Hematopoietic multipotent progenitor cell treated with erythropoietin and hydrocortisone succinate and interleukin-3 and kit ligand, for 4 days (in vitro differentiated cells): Measurements from ENCODE around the gene FAM229B.
"Not testable (repeated sequence)": the region's sequence is repeated elsewhere in the genome, so short reads cannot be mapped to it uniquely, and the experiment has no call there.

Experiments used
- DNase-seq: peaks from one replicate; pipeline ENCODE4 v3.0.0-alpha.2; 2015

The FAM229B gene, protein sequence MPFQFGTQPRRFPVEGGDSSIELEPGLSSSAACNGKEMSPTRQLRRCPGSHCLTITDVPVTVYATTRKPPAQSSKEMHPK

DNA sequence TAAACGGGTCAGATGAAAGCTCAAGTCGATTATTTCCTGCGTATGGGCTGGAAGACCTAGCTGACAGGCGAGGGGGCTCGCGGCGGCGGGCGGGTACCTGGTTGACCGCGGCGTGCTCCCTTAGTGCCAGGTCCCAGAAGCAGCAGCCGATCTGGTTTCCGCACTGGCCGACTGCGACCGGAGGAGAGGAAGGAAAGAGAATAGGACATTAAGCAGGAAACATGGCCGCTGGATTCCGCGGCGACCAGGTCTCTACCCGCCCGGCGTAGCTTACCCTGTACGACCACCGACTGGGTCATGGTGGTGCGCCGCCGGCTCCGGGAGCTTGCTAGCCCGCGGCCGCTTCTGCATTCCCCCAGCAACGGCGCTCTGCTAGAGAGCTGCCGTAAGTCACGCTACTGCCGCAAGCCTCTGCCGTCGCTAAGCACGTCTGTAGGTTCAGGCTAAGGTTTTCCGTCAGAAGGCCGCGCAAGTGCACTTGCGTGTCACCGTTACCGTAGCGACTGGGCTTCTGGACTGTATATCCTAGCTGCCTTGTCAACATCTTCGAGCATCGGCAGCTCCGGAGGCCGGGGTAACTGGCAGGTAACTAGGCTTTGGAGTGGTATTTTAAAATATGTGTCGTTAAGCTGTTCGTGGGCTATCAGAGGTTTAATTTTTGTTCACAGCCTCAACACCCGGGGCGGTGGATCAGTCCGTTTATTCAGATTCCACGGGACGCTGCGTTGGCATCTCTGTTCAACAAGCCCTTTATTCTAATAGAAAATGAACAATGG, at the start of gene FAM229B, which contains the start of gene TUBE1:
Gene FAM229B, plus strand, starts transcription at position 456 of the 776 bp plus-strand sequence. CDS start 11,693 bp downstream, outside the sequence.
Gene TUBE1, minus strand, starts transcription at position 347 of the 776 bp plus-strand sequence. Its CDS starts 48 bp downstream, at position 299.
- DNase-seq, result peak; percentile 98

DNA sequence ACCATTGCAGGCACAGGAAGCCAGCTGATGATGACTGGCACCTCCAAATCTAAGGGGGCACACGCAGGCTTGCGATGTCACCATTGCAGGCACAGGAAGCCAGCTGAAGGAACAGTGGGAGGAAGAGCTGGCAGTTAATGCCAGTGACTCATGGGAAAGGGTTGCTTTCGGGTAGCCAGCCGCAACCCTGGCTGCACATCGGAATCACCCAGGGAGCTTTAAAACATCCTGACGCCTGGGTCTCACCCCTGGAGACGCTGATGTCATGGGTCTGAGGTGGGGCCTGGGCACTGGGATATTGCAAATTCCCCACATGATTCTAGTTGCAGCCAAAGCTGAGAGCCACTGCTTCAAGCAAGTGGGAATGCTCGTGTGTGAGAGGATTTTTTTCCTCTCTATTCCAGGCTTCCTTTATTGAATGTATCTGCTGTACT, 49.6 kb upstream of the FAM229B start:
- DNase-seq, result no peak

DNA sequence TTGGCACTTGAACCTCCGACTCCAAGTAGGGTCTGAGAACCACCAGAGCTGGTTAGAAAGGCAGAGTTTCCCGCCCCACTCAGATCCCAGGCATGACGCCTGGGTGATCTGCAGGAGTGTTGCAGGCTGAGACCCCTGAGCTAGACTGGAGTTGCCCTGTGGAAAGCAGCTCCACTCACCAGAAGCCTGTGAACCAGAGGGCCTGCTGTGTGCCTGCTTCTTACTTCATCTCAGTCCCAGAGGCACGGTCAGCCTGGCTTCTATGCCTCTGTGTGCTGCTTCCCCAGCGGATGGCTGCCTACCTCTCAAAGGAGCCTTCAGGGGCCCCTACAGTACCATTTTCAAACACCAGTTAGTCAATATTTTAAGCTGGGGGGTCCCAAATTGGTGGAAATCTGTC, 49.1 kb upstream of the FAM229B start:
- DNase-seq, result no peak

DNA sequence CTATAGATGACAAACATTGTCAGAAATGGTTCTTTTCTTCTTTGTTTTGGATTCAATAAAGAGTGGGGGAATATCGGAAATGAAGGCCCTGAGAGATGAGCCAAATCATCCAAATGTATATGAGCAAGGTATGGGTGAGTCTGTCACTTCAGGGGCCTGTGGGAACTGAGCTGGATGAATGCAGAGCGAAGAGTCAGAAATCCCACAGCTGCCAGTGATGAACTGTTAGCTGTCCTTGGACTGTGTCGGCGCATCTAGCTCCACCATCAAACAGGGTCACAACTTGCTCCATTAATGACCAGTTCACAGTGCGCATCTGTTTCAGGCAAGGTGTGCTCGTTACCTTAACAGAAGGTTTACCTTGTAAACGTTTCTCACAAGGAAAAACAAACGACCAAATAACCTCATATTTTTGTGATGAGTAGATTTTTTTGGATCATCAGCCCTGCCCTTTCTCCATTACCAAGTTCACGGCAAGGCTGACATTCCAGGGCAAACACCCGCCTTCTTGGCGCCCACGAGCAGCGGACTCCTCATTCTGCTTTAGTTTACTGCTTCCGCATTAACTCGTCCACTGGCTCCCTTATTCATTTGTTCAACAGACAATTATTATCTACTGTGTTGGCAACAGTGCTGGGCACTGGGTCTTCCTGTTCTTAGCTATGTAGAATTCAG, 48.5 kb upstream of the FAM229B start:
- no peak for DNase-seq

DNA sequence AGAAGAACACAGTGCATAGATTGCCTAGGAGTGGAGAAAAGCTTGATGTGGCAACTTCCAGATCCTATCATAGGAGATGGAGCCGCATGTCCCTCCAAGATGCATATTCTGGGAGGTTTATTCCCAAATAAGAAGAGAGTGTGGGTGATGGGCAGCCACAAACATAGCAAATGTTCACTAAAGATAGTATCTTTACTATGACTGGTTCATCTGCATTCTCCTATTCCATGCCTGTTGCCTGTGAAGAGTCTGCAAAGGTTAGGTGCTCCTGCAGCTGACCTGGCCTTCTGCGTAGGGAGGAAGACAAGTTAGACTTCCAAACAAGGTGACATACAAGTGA, 48.0 kb upstream of the FAM229B start:
- no peak for DNase-seq

DNA sequence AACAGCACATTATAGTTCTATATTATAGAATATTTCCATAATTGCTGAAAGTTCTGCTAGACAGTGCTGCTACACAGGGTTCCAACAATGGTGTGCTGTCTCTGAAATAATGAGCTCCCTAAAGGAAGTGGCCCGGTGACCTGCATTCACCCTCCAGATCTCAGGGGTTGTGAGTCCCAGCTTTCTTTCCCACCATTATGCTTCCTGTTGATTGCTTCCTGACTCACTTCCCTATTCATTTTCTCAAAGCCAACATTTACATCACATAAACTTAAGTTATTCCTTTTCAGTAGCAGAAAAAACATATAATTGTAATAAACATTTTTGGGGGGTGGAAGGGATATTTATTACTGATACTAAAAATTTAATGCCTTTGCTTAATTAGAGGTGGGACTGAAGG, 46.4 kb upstream of the FAM229B start:
- no peak for DNase-seq

DNA sequence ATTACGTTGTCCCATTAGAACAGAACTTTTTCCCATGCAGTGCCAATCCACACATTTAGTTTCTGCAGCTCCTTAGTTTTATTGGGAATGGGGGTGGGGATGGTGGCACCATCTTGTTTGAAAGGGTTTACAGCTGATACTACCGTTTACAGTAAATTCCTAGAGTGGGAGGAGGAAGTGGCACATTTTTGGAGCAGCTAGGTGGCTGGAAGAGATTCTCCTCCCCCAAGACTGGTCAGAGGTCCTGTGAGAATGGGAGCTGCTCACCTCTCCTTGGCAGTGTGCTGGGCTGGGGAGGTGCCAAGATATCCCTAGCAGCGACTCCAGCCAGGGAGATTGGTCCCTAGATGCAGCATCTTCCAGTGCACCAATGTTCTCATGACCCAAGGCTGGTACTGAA, 45.9 kb upstream of the FAM229B start:
- DNase-seq, result no peak

DNA sequence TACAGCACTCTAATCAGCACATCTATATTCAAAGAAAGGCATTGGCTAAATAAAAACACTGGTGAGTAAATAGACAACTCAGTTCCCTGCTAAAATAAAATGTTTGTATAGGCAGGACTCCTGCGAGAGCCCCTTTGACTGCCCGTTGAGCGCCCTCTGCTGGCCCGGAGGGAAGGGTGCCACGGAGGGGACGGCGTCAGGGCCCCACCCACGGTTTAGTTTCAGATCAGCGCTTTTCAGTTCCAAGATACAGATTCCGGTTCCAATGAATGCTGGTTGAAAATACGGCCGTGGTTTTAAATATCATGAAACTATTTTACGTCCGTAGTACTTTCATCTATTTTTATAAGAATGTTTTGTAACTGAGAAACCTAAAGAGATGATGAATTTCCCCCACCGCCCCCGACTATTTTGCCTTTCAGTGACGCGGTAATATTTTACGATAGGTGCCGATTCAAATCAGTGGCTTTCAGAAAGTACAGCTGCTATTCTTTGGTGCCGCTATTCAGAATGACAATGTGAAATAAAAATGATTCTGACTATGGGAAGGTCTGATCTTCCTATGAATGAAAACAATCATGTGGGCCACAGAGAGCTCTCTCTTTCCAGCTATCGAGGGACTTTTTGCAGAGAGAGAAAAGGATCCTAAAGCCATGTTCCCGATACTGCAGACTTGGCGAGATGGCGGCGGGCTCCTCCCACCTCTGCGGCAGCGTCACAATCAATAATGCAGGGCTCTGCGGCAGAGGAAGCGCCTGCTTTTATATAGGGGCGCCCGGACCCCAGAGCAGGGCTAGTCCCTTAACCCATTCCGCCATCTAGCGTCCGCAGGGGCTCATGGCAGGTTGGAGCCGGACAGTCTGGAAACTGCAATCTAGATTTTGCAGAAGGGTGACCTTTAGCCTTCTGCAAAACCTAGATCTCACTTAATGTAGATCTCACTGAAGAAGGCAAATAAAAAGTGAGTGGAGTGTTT, 44.1 kb upstream of the FAM229B start:
- peak; percentile 97 for DNase-seq

DNA sequence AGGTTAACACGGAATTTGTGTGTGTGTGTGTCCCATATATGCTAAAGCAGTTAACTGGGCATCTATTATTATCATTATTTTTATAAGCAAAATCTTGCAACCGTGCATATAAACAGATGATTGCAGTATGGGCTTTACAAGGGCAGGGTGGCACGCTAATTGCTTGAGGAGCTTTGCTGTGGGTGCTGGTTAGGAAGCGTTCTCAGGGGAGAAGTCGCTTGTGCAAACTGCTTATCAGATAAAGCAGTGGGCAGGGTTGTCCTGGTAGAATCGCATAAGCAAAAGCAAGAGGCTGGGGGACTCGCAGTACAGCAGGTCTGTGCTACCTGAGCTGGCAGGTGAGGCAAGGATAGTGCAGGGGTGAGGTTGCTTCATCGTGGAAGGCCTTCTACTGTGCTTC, 43.2 kb upstream of the FAM229B start:
- DNase-seq, result peak; percentile 38

DNA sequence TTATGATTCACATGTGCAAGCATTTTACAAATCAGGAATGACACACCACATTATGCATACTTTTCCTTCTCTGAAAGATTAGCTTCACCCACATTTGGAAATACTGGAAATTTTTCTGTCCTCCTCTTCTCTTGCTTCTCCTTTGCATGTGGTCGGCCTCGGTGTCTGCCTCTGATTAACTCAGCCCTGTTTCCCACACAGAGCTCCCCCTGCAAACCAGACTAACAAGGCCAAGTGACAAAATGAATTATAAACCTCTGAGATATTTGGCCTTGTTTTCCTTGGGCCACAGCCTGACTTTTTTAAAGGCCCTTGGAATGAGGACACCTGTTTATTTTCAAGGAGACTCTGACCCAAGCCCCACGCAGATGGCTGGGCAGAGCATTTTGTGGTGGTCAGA, 42.5 kb upstream of the FAM229B start:
- DNase-seq, result no peak

DNA sequence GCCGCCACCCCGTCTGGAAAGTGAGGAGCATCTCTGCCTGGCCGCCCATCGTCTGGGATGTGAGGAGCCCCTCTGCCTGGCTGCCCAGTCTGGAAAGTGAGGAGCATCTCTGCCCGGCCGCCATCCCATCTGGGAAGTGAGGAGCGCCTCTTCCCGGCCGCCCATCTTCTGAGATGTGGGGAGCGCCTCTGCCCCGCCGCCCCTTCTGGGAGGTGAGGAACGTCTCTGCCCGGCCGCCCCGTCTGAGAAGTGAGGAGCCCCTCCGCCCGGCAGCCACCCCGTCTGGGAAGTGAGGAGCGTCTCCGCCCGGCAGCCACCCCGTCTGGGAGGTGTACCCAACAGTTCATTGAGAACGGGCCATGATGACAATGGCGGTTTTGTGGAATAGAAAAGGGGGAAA, 39.9 kb upstream of the FAM229B start:
- DNase-seq, result not testable (repeated sequence)

DNA sequence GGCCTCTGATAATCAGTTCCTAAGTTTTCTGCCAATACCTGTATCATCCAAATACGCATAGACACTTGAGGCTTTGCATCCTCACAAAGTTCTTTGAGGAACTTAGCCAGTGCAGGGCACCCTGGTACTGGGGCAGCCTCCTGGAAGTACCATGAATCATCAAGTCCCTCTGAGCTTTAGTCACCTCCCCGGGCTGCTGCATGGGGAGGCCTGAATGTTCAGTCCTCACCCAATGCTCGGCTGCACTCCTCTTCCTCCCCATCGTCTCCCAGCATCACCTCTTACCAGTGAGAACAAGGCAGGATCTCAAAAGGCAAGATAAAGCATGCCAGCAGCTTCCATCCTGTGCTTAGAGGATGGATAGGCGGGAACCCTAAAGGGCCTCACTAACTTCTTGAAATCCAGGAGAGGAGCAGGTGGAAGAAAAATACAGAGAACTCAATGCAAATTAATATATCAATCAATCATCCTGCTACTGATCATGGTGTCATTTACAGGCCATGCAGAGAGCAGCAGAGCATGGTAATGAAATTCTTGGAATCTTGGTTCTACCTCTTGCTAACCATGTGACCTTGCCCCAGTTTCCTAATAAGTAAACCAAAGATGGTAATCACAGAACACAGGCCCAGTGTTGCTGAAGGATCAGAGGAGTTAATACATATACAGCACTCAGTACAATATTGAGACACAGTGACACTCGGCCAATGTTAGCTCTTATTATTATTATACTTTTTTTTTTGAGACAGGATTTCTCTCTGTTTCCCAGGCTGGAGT, 38.2 kb upstream of the FAM229B start:
- no peak for DNase-seq

DNA sequence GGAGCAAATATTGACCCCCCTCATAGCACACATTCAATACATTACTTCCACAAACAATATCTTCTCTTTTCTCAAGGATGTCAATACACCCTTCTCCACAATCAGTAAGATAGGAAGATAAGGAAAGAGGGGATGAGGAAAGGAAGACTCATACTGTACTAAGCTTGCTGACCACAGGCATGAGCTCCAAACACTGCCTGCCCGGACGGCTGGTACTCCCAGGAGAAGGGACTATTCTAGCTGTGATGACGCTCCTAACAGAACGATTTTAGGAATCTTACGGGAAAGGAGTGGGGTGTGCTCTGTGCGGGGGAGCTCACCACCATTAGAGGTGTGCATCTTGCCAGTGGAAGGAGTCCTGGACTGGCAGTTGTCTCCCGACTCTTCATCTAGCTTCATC, 37.4 kb upstream of the FAM229B start:
- DNase-seq, result no peak

DNA sequence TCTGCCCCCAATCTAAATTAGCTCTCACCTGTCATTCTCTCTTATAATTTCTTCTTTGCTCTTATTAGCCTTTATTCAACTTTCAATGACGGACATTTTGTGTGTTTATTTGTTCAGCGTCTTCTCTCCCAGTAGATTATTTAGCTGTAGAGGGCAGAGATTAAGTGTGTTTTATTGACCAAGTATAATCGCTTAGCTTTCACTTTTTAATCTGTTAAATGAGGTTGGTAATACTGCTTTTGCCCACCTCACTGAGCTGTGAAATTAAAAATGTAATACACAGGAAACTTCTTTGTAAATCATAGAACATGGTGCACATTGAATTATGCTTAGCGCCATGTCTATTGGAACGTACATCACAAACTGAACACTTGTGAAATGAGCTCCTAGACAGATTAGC, 37.0 kb upstream of the FAM229B start:
- no peak for DNase-seq

DNA sequence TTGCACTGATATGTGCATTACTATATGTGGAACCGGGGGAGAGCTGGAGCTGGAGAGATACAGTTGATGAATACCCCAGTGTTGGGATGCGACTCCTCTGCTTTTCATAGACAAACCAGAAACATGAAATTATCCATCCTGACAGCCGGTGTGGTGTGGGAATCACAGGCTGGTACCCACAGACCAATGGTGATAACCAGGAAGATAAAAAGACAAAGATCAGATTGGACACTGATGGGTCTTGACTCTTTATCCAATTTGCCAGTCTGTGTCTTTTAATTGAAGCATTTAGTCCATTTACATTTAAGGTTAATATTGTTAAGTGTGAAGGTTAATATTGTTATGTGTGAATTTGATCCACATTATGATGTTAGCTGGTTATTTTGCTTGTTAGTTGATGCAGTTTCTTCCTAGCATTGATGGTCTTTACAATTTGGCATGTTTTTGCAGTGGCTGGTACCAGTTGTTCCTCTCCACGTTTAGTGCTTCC, 36.1 kb upstream of the FAM229B start:
- DNase-seq, result not testable (repeated sequence)

DNA sequence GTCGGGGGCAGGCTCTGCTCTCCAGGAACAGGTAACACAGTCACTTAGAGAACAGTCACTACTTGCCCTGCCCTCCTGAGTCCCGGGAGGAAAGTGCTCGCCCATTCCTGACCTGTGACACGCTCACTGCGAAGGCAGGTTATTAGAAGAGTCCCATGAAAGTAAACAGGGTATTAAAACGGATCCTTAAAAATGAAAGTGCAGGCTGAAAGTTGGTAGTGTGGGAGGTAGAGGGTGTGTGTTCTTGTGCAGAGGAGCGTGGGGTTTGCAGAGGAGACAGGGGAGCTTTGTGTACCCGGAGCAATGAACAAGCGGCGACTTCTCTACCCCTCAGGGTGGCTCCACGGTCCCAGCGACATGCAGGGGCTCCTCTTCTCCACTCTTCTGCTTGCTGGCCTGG, 33.4 kb upstream of the FAM229B start, which contains the start of gene CCN6:
Gene CCN6, plus strand, starts transcription at position 104 of the 400 bp plus-strand sequence. Its CDS starts 254 bp downstream, at position 358.
- no peak for DNase-seq

DNA sequence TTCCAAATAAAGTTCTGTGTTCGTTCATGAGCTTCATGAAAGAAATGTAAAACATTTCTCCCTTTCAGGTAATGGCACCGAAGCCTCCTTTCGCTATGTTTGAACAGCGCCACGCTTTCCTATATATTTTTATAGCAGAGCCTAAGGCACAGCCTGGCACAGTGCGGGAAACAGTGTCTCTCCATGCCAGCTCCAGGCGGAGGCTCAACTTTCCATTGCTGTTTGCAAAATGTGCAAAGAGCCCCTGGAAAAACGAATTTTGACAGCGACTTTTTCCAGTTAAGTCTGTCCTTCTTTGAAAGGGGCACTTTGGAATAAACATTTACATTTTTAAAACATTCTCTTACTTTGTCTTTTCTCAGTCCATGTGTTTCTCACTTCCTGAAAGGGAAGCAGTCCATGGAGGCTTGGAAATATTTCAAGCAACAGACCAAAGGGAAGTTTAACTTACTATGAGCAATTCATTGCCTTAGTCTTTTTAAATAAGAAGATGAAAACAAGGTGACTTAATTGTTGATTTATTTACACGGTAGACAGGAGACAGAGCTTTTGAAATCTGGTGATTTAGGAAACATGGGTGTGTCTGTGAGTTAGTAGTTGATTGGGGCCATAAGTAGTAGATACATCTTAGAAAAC, 32.7 kb upstream of the FAM229B start:
- no peak for DNase-seq

DNA sequence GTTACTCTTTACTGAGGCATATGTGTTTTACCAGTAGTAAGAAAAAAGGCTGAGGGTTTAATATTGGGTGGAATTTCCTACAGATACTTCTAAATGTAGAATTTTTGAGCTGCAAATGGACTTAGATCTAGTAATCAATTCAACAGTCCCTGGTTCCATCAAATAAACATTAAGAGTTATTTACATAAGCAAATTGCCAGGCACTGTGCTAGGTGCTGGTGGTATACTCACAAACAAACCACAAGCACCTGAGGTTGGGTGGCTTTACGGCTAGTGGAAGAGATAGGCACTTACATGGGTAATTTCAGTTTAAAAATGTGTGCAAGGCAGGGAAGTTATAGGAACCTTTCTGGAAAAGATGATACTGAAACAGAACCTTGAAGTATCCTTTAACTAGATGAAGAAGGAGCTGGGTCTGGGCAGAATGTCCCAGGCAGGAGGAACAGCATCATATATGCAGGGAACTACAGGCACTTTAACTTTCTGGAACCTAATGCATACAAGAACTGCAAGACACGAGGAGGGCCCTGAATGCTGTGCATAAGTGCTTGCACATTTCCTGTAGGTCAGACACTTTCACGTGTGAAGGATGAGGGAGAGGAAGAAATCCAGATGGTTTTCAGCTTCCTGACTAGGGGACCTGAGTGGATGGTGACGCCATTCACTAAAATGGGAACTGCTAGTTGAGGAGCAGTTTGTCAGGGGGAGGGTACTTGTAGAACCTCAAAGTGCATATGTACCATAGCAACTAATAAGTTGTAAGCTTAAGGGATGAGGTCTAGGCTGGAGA, 29.0 kb upstream of the FAM229B start:
- DNase-seq, result peak; percentile 15

DNA sequence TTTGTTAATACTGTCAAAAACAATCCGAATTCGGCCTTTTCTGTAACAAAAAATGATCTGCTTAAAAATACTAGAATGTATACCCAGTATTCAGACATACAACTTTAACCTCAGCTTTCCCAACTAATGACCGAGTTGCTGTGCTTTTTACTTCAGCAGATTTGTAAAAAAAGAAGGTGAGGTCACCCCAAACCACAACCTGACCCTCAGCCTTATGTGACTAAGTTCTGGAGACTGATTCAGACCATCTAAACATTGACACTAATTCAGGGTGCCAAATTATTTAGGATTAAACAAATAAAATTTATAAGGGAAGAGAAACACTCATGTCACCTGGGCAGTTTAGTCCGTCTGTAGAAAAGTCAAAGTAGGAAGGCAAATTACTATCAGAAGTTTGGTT, 25.8 kb upstream of the FAM229B start:
- DNase-seq, result no peak

DNA sequence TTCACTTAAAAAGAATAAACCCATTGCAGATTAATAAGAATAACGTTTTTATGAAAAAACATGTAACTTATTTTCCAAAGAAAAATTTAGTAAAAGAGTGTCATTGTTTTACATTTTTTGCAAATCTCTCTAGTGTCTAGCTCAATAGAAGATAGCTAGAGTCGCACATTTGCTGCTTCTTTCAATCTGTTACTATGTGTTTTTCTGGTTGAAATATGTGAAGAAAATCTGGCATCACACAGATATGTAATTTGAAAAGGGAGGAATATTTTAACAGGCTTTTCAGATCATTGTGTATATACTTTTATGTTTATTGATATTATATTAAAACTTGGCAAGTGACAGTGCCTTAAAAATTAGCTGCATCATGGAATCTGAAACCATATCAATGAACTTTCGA, 24.4 kb upstream of the FAM229B start:
- no peak for DNase-seq
